OCI-LY7 (cell line): ENCODE measurements around the gene TMEM214. TPM values are rescaled to one million over a fixed set of nuclear protein-coding genes. Genes with fewer than 3 reads are reported as not detected.

Source experiments
- BruUV-seq: library from RNA; stranded (reverse); fragments of 400-500 nt; replicated peaks from 2 replicates; lab custom pipeline; 2021; lab: Mats Ljungman, UMichigan
- CTCF ChIA-PET: fragments of 300-600 bp; sonication (Branson Sonifier 250); formaldehyde crosslinking; loops from one replicate; lab custom pipeline; 2022; ENCODE audit warnings: antibody characterized with exemption; ENCODE audit not compliant: unreplicated experiment; lab: Charles Lee
- POLR2A ChIA-PET: fragments of 300-600 bp; sonication (Branson Sonifier 250); formaldehyde crosslinking; loops from one replicate; lab custom pipeline; 2022; ENCODE audit warnings: antibody characterized with exemption; lab: Charles Lee
- DNase-seq: peaks from one replicate; pipeline ENCODE4 v3.0.0-alpha.2; 2015; ENCODE audit warnings: low spot score
- H2AFZ ChIP-seq: fragments of 200-600 bp; sonication (generic), shearing (Covaris generic); 2 replicates; pipeline ENCODE4 v1.6.1; 2014; ENCODE audit warnings: mild to moderate bottlenecking, antibody characterized with exemption, low read length, moderate library complexity
- H3K27ac ChIP-seq: fragments of 200-600 bp; sonication (generic); 2 replicates; pipeline ENCODE4 v1.5.1; 2014; ENCODE audit warnings: mixed run types, low read depth, mild to moderate bottlenecking, moderate library complexity, low read length, inconsistent platforms; ENCODE audit not compliant: poor library complexity, severe bottlenecking
- H3K36me3 ChIP-seq: fragments of 200-600 bp; sonication (generic); 2 replicates; pipeline ENCODE4 v1.6.1; 2014; ENCODE audit warnings: mild to moderate bottlenecking, antibody characterized with exemption, low read length, moderate library complexity, mixed read lengths; ENCODE audit not compliant: insufficient read depth
- H3K4me1 ChIP-seq: fragments of 200-600 bp; sonication (generic); 2 replicates; pipeline ENCODE4 v1.5.1; 2014; ENCODE audit warnings: mild to moderate bottlenecking, low read length; ENCODE audit not compliant: insufficient read depth, poor library complexity, severe bottlenecking
- H3K4me2 ChIP-seq: fragments of 200-600 bp; sonication (generic); 2 replicates; pipeline ENCODE4 v1.6.1; 2014; ENCODE audit warnings: mild to moderate bottlenecking, low read length
- H3K4me3 ChIP-seq: fragments of 200-600 bp; sonication (generic); 2 replicates; pipeline ENCODE4 v1.5.1; 2014; ENCODE audit warnings: mild to moderate bottlenecking, low read depth, low read length; ENCODE audit not compliant: poor library complexity, severe bottlenecking
- H3K79me2 ChIP-seq: fragments of 200-600 bp; sonication (generic); 2 replicates; pipeline ENCODE4 v1.6.1; 2016; ENCODE audit warnings: low read depth, mild to moderate bottlenecking, low read length, moderate library complexity, mixed read lengths; ENCODE audit not compliant: insufficient read depth
- H3K9me2 ChIP-seq: fragments of 200-600 bp; sonication (generic); 2 replicates; pipeline ENCODE4 v1.6.1; 2016; ENCODE audit warnings: mild to moderate bottlenecking, low read length, mixed read lengths; ENCODE audit not compliant: insufficient read depth
- H3K9me3 ChIP-seq: fragments of 200-600 bp; sonication (generic); 2 replicates; pipeline ENCODE4 v1.6.1; 2014; ENCODE audit warnings: mild to moderate bottlenecking, mixed run types, low read length, mixed read lengths
- H4K20me1 ChIP-seq: fragments of 200-600 bp; sonication (generic); 2 replicates; pipeline ENCODE4 v1.6.1; 2014; ENCODE audit warnings: mild to moderate bottlenecking, antibody characterized with exemption, low read length, moderate library complexity, mixed read lengths; ENCODE audit not compliant: insufficient read depth
- CTCF ChIP-seq: fragments of 200-600 bp; sonication (generic); conservative IDR thresholded peaks from 2 replicates; pipeline ENCODE4 v1.5.1; 2014; ENCODE audit warnings: mild to moderate bottlenecking, antibody characterized with exemption, low read length, moderate library complexity, mixed read lengths
- EZH2phosphoT487 ChIP-seq: fragments of 200-600 bp; sonication (generic); IDR thresholded peaks from 2 replicates; pipeline ENCODE4 v1.6.1; 2018; ENCODE audit warnings: low read depth, borderline replicate concordance, mild to moderate bottlenecking, mixed run types, antibody characterized with exemption, low read length, moderate library complexity, mixed read lengths
- intact Hi-C: fragments of 100-400 bp; cut with micrococcal nuclease; formaldehyde crosslinking; loops from one replicate; pipeline ENCODE4 v1.10.0; 2022; ENCODE audit not compliant: unreplicated experiment
- total RNA-seq, 2 experiments: library from RNA; depleted of rRNA in 1 of 2; stranded (reverse); fragments of >200 nt in 1 of 2; shearing (Covaris generic) in 1 of 2; gene quantifications; 2 replicates each; pipeline ENCODE4 v1.2.3, GENCODE V29; 2014 to 2022

Gene TMEM214
- total RNA-seq, 2 experiments from 2014 or later = 32.0 to 78.6 TPM

GRCh38 chr2:27003007-27003406 lies 29.8 kb upstream of the TMEM214 start:
- CTCF ChIA-PET = no interaction called here
- no peaks in the 10 kb centered on the region for H3K4me1 ChIP-seq
- no peak overlapping the region for H3K4me2 ChIP-seq
- H2AFZ ChIP-seq = no peak overlapping the region
- no TSS peak for BruUV-seq
- no peaks in the 10 kb centered on the region for H3K9me3 ChIP-seq
- no peaks in the 10 kb centered on the region for H3K36me3 ChIP-seq
- H3K27ac ChIP-seq = no peak overlapping the region
- no peak for TF ChIP-seq EZH2phosphoT487
- no peak for TF ChIP-seq CTCF
- intact Hi-C loops = no loop called here
- no peak overlapping the region for H3K4me3 ChIP-seq
- no peaks in the 10 kb centered on the region for H3K9me2 ChIP-seq
- H4K20me1 ChIP-seq = no peaks in the 10 kb centered on the region
- DNase-seq = no peak
- H3K79me2 ChIP-seq = no peaks in the 10 kb centered on the region
- POLR2A ChIA-PET = no interaction called here

DNA sequence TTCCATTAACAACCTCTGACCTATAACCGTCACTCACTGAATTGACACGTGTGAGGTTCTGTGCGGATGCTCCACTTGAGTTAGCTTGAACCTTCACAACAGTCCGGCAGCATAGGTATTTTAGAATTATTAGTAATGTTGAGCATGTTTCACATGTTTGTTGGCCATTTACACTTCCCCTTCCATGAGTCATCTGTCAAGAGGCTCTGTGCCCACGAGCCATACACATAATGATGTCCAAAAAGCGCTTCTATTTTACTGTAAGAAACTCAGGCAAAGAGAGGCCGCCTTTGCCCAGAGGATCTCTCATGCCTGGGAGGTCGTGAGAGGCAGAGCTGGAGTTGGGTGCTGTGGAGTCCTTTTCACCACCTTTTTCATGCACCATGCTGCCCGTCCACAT lies 28.9 kb upstream of the TMEM214 start:
- Histone ChIP-seq H3K9me3 (no peaks in the 10 kb centered on the region), H3K4me2 (no peak overlapping the region), H3K79me2 (no peaks in the 10 kb centered on the region), H3K27ac (no peak overlapping the region), H3K36me3 (no peaks in the 10 kb centered on the region), H3K4me1 (no peaks in the 10 kb centered on the region), H3K4me3 (no peak overlapping the region), H2AFZ (no peak overlapping the region), H3K9me2 (no peaks in the 10 kb centered on the region), H4K20me1 (no peaks in the 10 kb centered on the region)
- no peak for DNase-seq
- intact Hi-C loops = no loop called here
- ChIA-PET POLR2A (interaction anchor here (0.7 to 1.8 kb wide), 3 partner anchors 12 to 162 kb away, joined by 3 to 5 read pairs (median 4); no protein-coding TSS in a partner anchor), CTCF (interaction anchor here (1.3 kb wide), 1 partner anchor 13 kb away, joined by 3 read pairs; no protein-coding TSS in a partner anchor)
- TF ChIP-seq CTCF (no peak), EZH2phosphoT487 (no peak)
- no TSS peak for BruUV-seq

GRCh38 chr2:27006602-27007415 lies 26.0 kb upstream of the TMEM214 start:
- BruUV-seq = no TSS peak
- H3K27ac ChIP-seq = no peak overlapping the region
- intact Hi-C loops = no loop called here

More at GRCh38 chr2:27006602-27007415, 26.0 kb upstream of the TMEM214 start:
- Histone ChIP-seq H3K9me2 (no peaks in the 10 kb centered on the region), H2AFZ (no peak overlapping the region), H3K79me2 (no peaks in the 10 kb centered on the region), H3K4me2 (no peak overlapping the region), H3K4me1 (no peaks in the 10 kb centered on the region), H4K20me1 (no peaks in the 10 kb centered on the region), H3K9me3 (no peaks in the 10 kb centered on the region), H3K4me3 (no peak overlapping the region), H3K36me3 (no peaks in the 10 kb centered on the region)
- no peak for DNase-seq
- ChIA-PET CTCF (no interaction called here), POLR2A (interaction anchor here (1.7 kb wide), 1 partner anchor 45 kb away, joined by 4 read pairs; no protein-coding TSS in a partner anchor)
- TF ChIP-seq CTCF (no peak), EZH2phosphoT487 (no peak)
